NCI-H526 (cell line): ENCODE measurements around the gene TLE4.

Experiments used
- DNase-seq, 2 experiments: peaks; one replicate each; lab custom pipeline; 2025; lab: John Stamatoyannopoulos, UW

Gene TLE4

GRCh38 chr9:79572032-79572607 is 355 bp downstream of the TLE4 start:
- no peak for DNase-seq

- DNase-seq: peak in 1 of 2 experiments; percentile 57
These were observed 1.0 kb downstream of the TLE4 start for GRCh38 chr9:79572608-79573411.

- no peak for DNase-seq
These were observed 1.7 kb downstream of the TLE4 start for GRCh38 chr9:79573412-79573923.

- no peak for DNase-seq
These were observed 2.4 kb downstream of the TLE4 start for GRCh38 chr9:79574136-79574535.

- no peak for DNase-seq
These were observed 3.0 kb downstream of the TLE4 start for GRCh38 chr9:79574781-79575180.

GRCh38 chr9:79575547-79575946 is 3.8 kb downstream of the TLE4 start:
- no peak for DNase-seq

- no peak for DNase-seq
These were observed 6.4 kb downstream of the TLE4 start for GRCh38 chr9:79577969-79578723.

GRCh38 chr9:79578891-79579290 is 7.1 kb downstream of the TLE4 start:
- no peak for DNase-seq

- no peak for DNase-seq
These were observed 7.9 kb downstream of the TLE4 start for GRCh38 chr9:79579624-79580023.

- no peak for DNase-seq
These were observed 8.3 kb downstream of the TLE4 start for GRCh38 chr9:79580055-79580454.

GRCh38 chr9:79581388-79581787 is 9.6 kb downstream of the TLE4 start:
- DNase-seq: no peak

- DNase-seq: peak in 1 of 2 experiments; percentile 18
These were observed 10.0 kb downstream of the TLE4 start for GRCh38 chr9:79581794-79582193.

GRCh38 chr9:79583952-79584654 is 12.3 kb downstream of the TLE4 start:
- no peak for DNase-seq

- DNase-seq: no peak
These were observed 12.9 kb downstream of the TLE4 start for GRCh38 chr9:79584655-79584982.

GRCh38 chr9:79588488-79589223 is 16.9 kb downstream of the TLE4 start:
- DNase-seq: peak in 1 of 2 experiments; percentile 47

- DNase-seq: no peak
These were observed 19.7 kb downstream of the TLE4 start for GRCh38 chr9:79591458-79591857.

- DNase-seq: no peak
These were observed 21.1 kb downstream of the TLE4 start for GRCh38 chr9:79592726-79593493.

- DNase-seq: no peak
These were observed 27.0 kb downstream of the TLE4 start for GRCh38 chr9:79598562-79599345.

- DNase-seq: no peak
These were observed 28.7 kb downstream of the TLE4 start for GRCh38 chr9:79600466-79600865.
